HepG2 (cell line): ENCODE measurements around the gene TSEN54. TPM values are rescaled to one million over a fixed set of nuclear protein-coding genes. Genes with fewer than 3 reads are reported as not detected.
A peak's percentile ranks its signal among the peaks of the same experiment; 100 is the strongest.

Experiments
- DDIT3 ChIP-seq: sonication (generic); formaldehyde crosslinking; IDR thresholded peaks from 2 replicates; pipeline ENCODE4 v1.4.0; 2020; ENCODE audit warnings: mild to moderate bottlenecking, missing genetic modification reagents
- DZIP1 ChIP-seq: sonication (generic); formaldehyde crosslinking; IDR thresholded peaks from 2 replicates; pipeline ENCODE4 v1.5.0; 2020; ENCODE audit warnings: mild to moderate bottlenecking, missing genetic modification reagents
- ELF1 ChIP-seq: sonication (generic); formaldehyde crosslinking; IDR thresholded peaks from 2 replicates; pipeline ENCODE4 v1.4.0; 2020; ENCODE audit warnings: missing genetic modification reagents
- GATAD1 ChIP-seq: IDR thresholded peaks from 2 replicates; pipeline ENCODE4 v1.6.1; 2016; ENCODE audit warnings: missing genetic modification reagents, missing compliant biosample characterization
- KLF15 ChIP-seq: sonication (generic); formaldehyde crosslinking; IDR thresholded peaks from 2 replicates; pipeline ENCODE4 v1.8.1; 2023; ENCODE audit warnings: borderline replicate concordance, mild to moderate bottlenecking, inconsistent platforms, missing genetic modification reagents, mixed read lengths
- PBX2 ChIP-seq: IDR thresholded peaks from 2 replicates; pipeline ENCODE4 v1.6.1; 2016; ENCODE audit warnings: control low read depth
- SIN3A ChIP-seq: IDR thresholded peaks from 2 replicates; pipeline ENCODE4 v1.6.1; 2011; ENCODE audit warnings: low read depth, mild to moderate bottlenecking, control low read depth, low read length, borderline replicate concordance
- SNAI1 ChIP-seq: sonication (generic); formaldehyde crosslinking; IDR thresholded peaks from 2 replicates; pipeline ENCODE4 v1.5.0; 2020; ENCODE audit warnings: mild to moderate bottlenecking, missing genetic modification reagents, borderline replicate concordance
- STAT5B ChIP-seq: sonication (generic); formaldehyde crosslinking; IDR thresholded peaks from 2 replicates; pipeline ENCODE4 v1.4.0; 2020; ENCODE audit warnings: missing genetic modification reagents
- TAF1 ChIP-seq: sonication (generic); formaldehyde crosslinking; IDR thresholded peaks from 2 replicates; pipeline ENCODE4 v1.4.0; 2020; ENCODE audit warnings: missing genetic modification reagents
- UBTF ChIP-seq: sonication (generic); formaldehyde crosslinking; IDR thresholded peaks from 2 replicates; pipeline ENCODE4 v1.4.0; 2020; ENCODE audit warnings: mild to moderate bottlenecking, missing genetic modification reagents
- ZBTB7B ChIP-seq: sonication (generic); formaldehyde crosslinking; IDR thresholded peaks from 2 replicates; pipeline ENCODE4 v1.4.0; 2020; ENCODE audit warnings: missing genetic modification reagents
- ZFP41 ChIP-seq: sonication (generic); formaldehyde crosslinking; IDR thresholded peaks from 2 replicates; pipeline ENCODE4 v1.4.0; 2020; ENCODE audit warnings: mild to moderate bottlenecking, missing genetic modification reagents, borderline replicate concordance
- ZNF230 ChIP-seq: sonication (generic); formaldehyde crosslinking; IDR thresholded peaks from 2 replicates; pipeline ENCODE4 v1.4.0; 2020; ENCODE audit warnings: mild to moderate bottlenecking, missing genetic modification reagents
- ZNF33B ChIP-seq: sonication (generic); formaldehyde crosslinking; IDR thresholded peaks from 2 replicates; pipeline ENCODE4 v1.5.1; 2020; ENCODE audit warnings: mild to moderate bottlenecking, missing genetic modification reagents
- ZNF44 ChIP-seq: sonication (generic); formaldehyde crosslinking; IDR thresholded peaks from 2 replicates; pipeline ENCODE4 v1.5.1; 2020; ENCODE audit warnings: mild to moderate bottlenecking, missing genetic modification reagents
- ZNF550 ChIP-seq: sonication (generic); formaldehyde crosslinking; IDR thresholded peaks from 2 replicates; pipeline ENCODE4 v1.4.0; 2020; ENCODE audit warnings: mild to moderate bottlenecking, missing genetic modification reagents, borderline replicate concordance
- ZNF589 ChIP-seq: sonication (generic); formaldehyde crosslinking; conservative IDR thresholded peaks from 2 replicates; pipeline ENCODE4 v1.8.0; 2022; ENCODE audit warnings: mild to moderate bottlenecking, moderate library complexity, missing genetic modification reagents
- ZNF773 ChIP-seq: sonication (generic); formaldehyde crosslinking; IDR thresholded peaks from 2 replicates; pipeline ENCODE4 v1.4.0; 2020; ENCODE audit warnings: missing genetic modification reagents, borderline replicate concordance
- ZNF780A ChIP-seq: sonication (generic); formaldehyde crosslinking; IDR thresholded peaks from 2 replicates; pipeline ENCODE4 v1.8.0; 2022; ENCODE audit warnings: mild to moderate bottlenecking, missing genetic modification reagents, moderate library complexity
- ZNF784 ChIP-seq: sonication (generic); formaldehyde crosslinking; IDR thresholded peaks from 2 replicates; pipeline ENCODE4 v1.5.1; 2020; ENCODE audit warnings: missing genetic modification reagents, mild to moderate bottlenecking, borderline replicate concordance
- ZNF788 ChIP-seq: sonication (generic); formaldehyde crosslinking; IDR thresholded peaks from 2 replicates; pipeline ENCODE4 v1.5.0; 2020; ENCODE audit warnings: mild to moderate bottlenecking, missing genetic modification reagents, borderline replicate concordance
- polyA plus RNA-seq, 8 experiments: library from polyadenylated mRNA; depleted of rRNA in 3 of 8; stranded (reverse) in 7 of 8; unstranded in 1 of 8; fragments of >200 nt; fragmentation: Illumina TruSeq in 4 of 8; extraction: Trizol in 4 of 8; gene quantifications; 2 replicates each; pipeline versions ENCODE4 v1.2.1 to v1.2.3, GENCODE V29; 2011 to 2016; ENCODE audit warnings: low read depth in 4 of 8, missing spikeins in 1 of 8, mixed read lengths in 1 of 8; ENCODE audit not compliant: insufficient read depth in 1 of 8
- total RNA-seq, 5 experiments: library from RNA; depleted of rRNA; stranded (reverse); fragments of >200 nt; fragmentation: Illumina TruSeq; extraction: Trizol; gene quantifications; 2 replicates each; pipeline ENCODE4 v1.2.3, GENCODE V29; 2016; ENCODE audit warnings: low read depth in 1 of 5

The TSEN54 gene
- total and polyA plus RNA-seq, 2 of the 13 experiments (the other 11 are each of a cell fraction or from before 2014, with no cell fraction given) = 62.9 to 63.3 TPM

- TF ChIP-seq UBTF (CRISPR knock-in tag) = peak; percentile 46; the same call in 1 of the 2 replicates
- TF ChIP-seq ELF1 (CRISPR knock-in tag) = peak; percentile 68
- TF ChIP-seq GATAD1 = 0 out of 2 replicates have a peak, but pooled peaks have one; percentile 12
- no peak for TF ChIP-seq DDIT3
- TF ChIP-seq ZNF788 (CRISPR knock-in tag) = peak; percentile 7; the same call in 1 of the 2 replicates
- TF ChIP-seq ZNF589 (CRISPR knock-in tag) = peak; percentile 48; the same call in 1 of the 2 replicates
- peak; percentile 19; the same call in 1 of the 2 replicates for TF ChIP-seq ZNF773
- peak; percentile 81; the same call in 1 of the 2 replicates for TF ChIP-seq ZNF44 (CRISPR knock-in tag)
- TF ChIP-seq STAT5B = 0 out of 2 replicates have a peak, but pooled peaks have one; percentile 9
- no peak for TF ChIP-seq ZNF550
- peak; percentile 35; the same call in 1 of the 2 replicates for TF ChIP-seq ZFP41 (CRISPR knock-in tag)
- no peak for TF ChIP-seq SNAI1 (CRISPR knock-in tag)
- no peak for TF ChIP-seq PBX2 (CRISPR knock-in tag)
- TF ChIP-seq ZBTB7B = 0 out of 2 replicates have a peak, but pooled peaks have one; percentile 43
- TF ChIP-seq ZNF780A = no peak; the same call in none of the 2 replicates
- TF ChIP-seq ZNF230 (CRISPR knock-in tag) = 0 out of 2 replicates have a peak, but pooled peaks have one; percentile 5
- 0 out of 2 replicates have a peak, but pooled peaks have one; percentile 43 for TF ChIP-seq ZNF33B (CRISPR knock-in tag)
- TF ChIP-seq KLF15 (CRISPR knock-in tag) = 0 out of 2 replicates have a peak, but pooled peaks have one; percentile 50
- 0 out of 2 replicates have a peak, but pooled peaks have one; percentile 7 for TF ChIP-seq TAF1 (CRISPR knock-in tag)
- peak; percentile 50; the same call in 1 of the 2 replicates for TF ChIP-seq SIN3A
- TF ChIP-seq DZIP1 (CRISPR knock-in tag) = 0 out of 2 replicates have a peak, but pooled peaks have one; percentile 7
- peak; percentile 79; the same call in 1 of the 2 replicates for TF ChIP-seq ZNF784 (CRISPR knock-in tag)
These were observed 430 bp downstream of the TSEN54 start (continued) for GRCh38 chr17:75516619-75517296.
